Hematopoietic multipotent progenitor cell treated with erythropoietin and hydrocortisone succinate and interleukin-3 and kit ligand, for 8 days (in vitro differentiated cells): ENCODE measurements around the gene SETD3.
"Not testable (repeated sequence)": the region's sequence is repeated elsewhere in the genome, so short reads cannot be mapped to it uniquely, and the experiment has no call there.

Experiments used
- DNase-seq: peaks from one replicate; pipeline ENCODE4 v3.0.0-alpha.2; 2015

SETD3 gene

GRCh38 chr14:99354166-99354875 is 126.3 kb downstream of the SETD3 start:
- DNase-seq, result no peak

- no peak for DNase-seq
Measured at GRCh38 chr14:99352688-99353280, 127.9 kb downstream of the SETD3 start.

GRCh38 chr14:99351166-99352007 is 129.3 kb downstream of the SETD3 start:
- DNase-seq, result no peak

DNA sequence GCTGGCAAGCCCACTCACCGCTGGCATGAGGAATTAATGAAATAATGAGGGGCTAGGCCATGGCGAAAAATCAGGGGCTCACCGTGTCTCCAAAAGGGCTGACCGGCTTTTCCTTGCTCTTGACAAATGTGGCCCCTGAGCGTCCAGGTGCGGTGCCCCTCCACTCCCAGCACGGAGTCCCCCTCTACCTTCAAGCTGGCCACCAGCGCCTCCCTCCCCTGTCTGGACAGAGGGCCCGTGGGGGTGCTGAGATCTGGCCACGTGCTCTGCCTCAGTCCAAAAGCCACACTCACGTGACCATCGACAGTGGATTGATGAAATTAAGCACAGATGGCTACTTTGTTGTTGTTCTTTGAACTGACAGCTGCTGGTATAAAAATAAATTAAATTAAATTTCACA is 129.9 kb downstream of the SETD3 start:
- DNase-seq, result no peak

- no peak for DNase-seq
Measured at GRCh38 chr14:99349721-99350495, 130.8 kb downstream of the SETD3 start.

GRCh38 chr14:99348816-99349614 is 131.6 kb downstream of the SETD3 start:
- DNase-seq, result no peak

DNA sequence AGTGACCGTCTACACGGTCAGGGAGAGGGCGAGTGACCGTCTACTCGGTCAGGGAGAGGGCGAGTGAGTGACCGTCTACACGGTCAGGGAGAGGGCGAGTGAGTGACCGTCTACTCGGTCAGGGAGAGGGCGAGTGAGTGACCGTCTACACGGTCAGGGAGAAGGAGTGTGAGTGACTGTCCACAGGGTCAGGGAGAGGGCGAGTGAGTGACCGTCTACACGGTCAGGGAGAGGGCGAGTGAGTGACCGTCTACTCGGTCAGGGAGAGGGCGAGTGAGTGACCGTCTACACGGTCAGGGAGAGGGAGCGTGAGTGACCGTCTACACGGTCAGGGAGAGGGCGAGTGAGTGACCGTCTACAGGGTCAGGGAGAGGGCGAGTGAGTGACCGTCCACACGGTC is 132.4 kb downstream of the SETD3 start:
- DNase-seq, result not testable (repeated sequence)
